Lower lobe of right lung (tissue), 2 donors: Measurements from ENCODE around the gene RERG. TPM values are rescaled to one million over a fixed set of nuclear protein-coding genes. Genes with fewer than 3 reads are reported as not detected.

ENCODE experiments used
- ATAC-seq, 2 donors: fragments of 200-7000 bp; cut with Tn5 transposase; one replicate each; pipeline ENCODE4 v1.9.1; 2020 to 2022; ENCODE audit warnings: mild to moderate bottlenecking in 2 of 2, moderate library complexity in 2 of 2
- DNase-seq: peaks from one replicate; pipeline ENCODE4 v3.0.0-alpha.2; 2020
- H3K27ac ChIP-seq: fragments of 200-600 bp; one replicate; pipeline ENCODE4 v1.8.0; 2022
- H3K27me3 ChIP-seq: fragments of 200-600 bp; one replicate; pipeline ENCODE4 v1.8.0; 2022; ENCODE audit warnings: low read depth
- H3K36me3 ChIP-seq: fragments of 200-600 bp; one replicate; pipeline ENCODE4 v1.8.0; 2022; ENCODE audit warnings: mild to moderate bottlenecking
- H3K4me1 ChIP-seq: fragments of 200-600 bp; one replicate; pipeline ENCODE4 v1.8.0; 2022
- H3K4me3 ChIP-seq: fragments of 200-600 bp; one replicate; pipeline ENCODE4 v1.8.0; 2022; ENCODE audit warnings: mild to moderate bottlenecking
- H3K9me3 ChIP-seq: fragments of 200-600 bp; one replicate; pipeline ENCODE4 v1.8.0; 2022
- CTCF ChIP-seq: fragments of 200-600 bp; IDR thresholded peaks from one replicate; pipeline ENCODE4 v1.8.0; 2022; ENCODE audit warnings: antibody characterized with exemption, mild to moderate bottlenecking
- intact Hi-C: fragments of 100-400 bp; cut with DNase I; formaldehyde crosslinking; loops from one replicate; pipeline ENCODE4 v1.11.0; 2022
- total RNA-seq: library from RNA; stranded (reverse); fragmentation: NEBNext Ultra II Directional; extraction: Animal tissue kit (Norgen Biotek cat#: 25700); gene quantifications from one replicate; pipeline ENCODE4 v1.2.1, GENCODE V29; 2021
- donor health status: DM: no; HTN: yes; CAD: no; lungs with severe emphysema.

The RERG gene
- total RNA-seq, 1 donor from 2014 or later = 9.0 TPM

- Histone ChIP-seq H3K27me3 (no peaks in the 10 kb centered on the region), H3K27ac (no peak overlapping the region), H3K4me3 (no peak overlapping the region), H3K4me1 (peaks cover 7% of the 10 kb centered on the region), H3K9me3 (no peaks in the 10 kb centered on the region), H3K36me3 (no peaks in the 10 kb centered on the region)
- ATAC-seq (peak; percentile 60), DNase-seq (no peak)
- no peak for TF ChIP-seq CTCF
- intact Hi-C loops = no loop called here
Observed at GRCh38 chr12:15256761-15257160, 35.5 kb upstream of the RERG start.

GRCh38 chr12:15253990-15254389, 32.8 kb upstream of the RERG start:
- no peak overlapping the region for H3K27ac ChIP-seq
- ATAC-seq = no peak
- no peaks in the 10 kb centered on the region for H3K9me3 ChIP-seq
- H3K36me3 ChIP-seq = no peaks in the 10 kb centered on the region
- DNase-seq = no peak
- no peaks in the 10 kb centered on the region for H3K27me3 ChIP-seq
- no peak overlapping the region for H3K4me3 ChIP-seq
- TF ChIP-seq CTCF = no peak
- intact Hi-C loops = no loop called here
- H3K4me1 ChIP-seq = peaks cover 7% of the 10 kb centered on the region

GRCh38 chr12:15244926-15245325, 23.7 kb upstream of the RERG start:
- H3K36me3 ChIP-seq = no peaks in the 10 kb centered on the region
- DNase-seq (no peak), ATAC-seq (no peak)
- no peaks in the 10 kb centered on the region for H3K27me3 ChIP-seq
- no peak overlapping the region for H3K4me3 ChIP-seq
- H3K9me3 ChIP-seq = no peaks in the 10 kb centered on the region
- intact Hi-C loops = no loop called here
- no peaks in the 10 kb centered on the region for H3K4me1 ChIP-seq
- TF ChIP-seq CTCF = no peak
- no peak overlapping the region for H3K27ac ChIP-seq

- Histone ChIP-seq H3K4me3 (no peak overlapping the region), H3K4me1 (no peaks in the 10 kb centered on the region), H3K27me3 (no peaks in the 10 kb centered on the region), H3K27ac (no peak overlapping the region), H3K36me3 (no peaks in the 10 kb centered on the region), H3K9me3 (no peaks in the 10 kb centered on the region)
- ATAC-seq (no peak), DNase-seq (no peak)
- intact Hi-C loops = no loop called here
- TF ChIP-seq CTCF = no peak
Observed at GRCh38 chr12:15244341-15244740, 23.1 kb upstream of the RERG start.

GRCh38 chr12:15243102-15243501, 21.9 kb upstream of the RERG start:
- Histone ChIP-seq H3K27ac (no peak overlapping the region), H3K27me3 (no peaks in the 10 kb centered on the region), H3K9me3 (no peaks in the 10 kb centered on the region), H3K4me3 (no peak overlapping the region), H3K36me3 (no peaks in the 10 kb centered on the region), H3K4me1 (no peaks in the 10 kb centered on the region)
- DNase-seq (no peak), ATAC-seq (no peak)
- intact Hi-C loops = no loop called here
- no peak for TF ChIP-seq CTCF

GRCh38 chr12:15240898-15241297, 19.7 kb upstream of the RERG start:
- H3K4me3 ChIP-seq = no peak overlapping the region
- no peak overlapping the region for H3K27ac ChIP-seq
- DNase-seq (no peak), ATAC-seq (no peak)
- intact Hi-C loops = no loop called here
- H3K4me1 ChIP-seq = no peaks in the 10 kb centered on the region
- H3K9me3 ChIP-seq = no peaks in the 10 kb centered on the region
- no peaks in the 10 kb centered on the region for H3K27me3 ChIP-seq
- no peaks in the 10 kb centered on the region for H3K36me3 ChIP-seq
- no peak for TF ChIP-seq CTCF
